GM21786 (cell line): ENCODE results near the gene HPS1.

Source experiments
- ATAC-seq: cut with Tn5 transposase; IDR thresholded peaks from one replicate; pipeline ENCODE4 v1.9.1; 2021; ENCODE audit not compliant: unreplicated experiment

Gene HPS1

DNA sequence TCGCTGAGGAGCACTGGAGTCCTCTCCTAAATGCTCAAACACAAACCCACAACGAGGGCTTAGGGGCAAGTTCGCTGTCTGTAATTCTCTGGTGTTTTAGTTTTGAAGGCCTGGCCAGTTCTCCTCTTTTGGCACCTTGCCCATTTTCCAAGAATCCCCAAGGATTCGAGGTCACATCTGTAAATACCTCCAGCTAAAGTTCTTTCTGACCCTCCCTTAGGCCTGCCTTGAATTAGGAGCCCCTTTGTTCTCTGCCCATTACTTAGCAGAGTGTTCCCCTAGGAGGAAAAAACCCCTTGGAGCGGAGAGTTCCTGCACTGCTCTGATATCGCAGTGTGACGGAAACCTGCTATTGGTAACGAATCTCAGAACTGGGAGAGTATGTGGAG lies 31.0 kb downstream of the HPS1 start:
- no peak for ATAC-seq

DNA sequence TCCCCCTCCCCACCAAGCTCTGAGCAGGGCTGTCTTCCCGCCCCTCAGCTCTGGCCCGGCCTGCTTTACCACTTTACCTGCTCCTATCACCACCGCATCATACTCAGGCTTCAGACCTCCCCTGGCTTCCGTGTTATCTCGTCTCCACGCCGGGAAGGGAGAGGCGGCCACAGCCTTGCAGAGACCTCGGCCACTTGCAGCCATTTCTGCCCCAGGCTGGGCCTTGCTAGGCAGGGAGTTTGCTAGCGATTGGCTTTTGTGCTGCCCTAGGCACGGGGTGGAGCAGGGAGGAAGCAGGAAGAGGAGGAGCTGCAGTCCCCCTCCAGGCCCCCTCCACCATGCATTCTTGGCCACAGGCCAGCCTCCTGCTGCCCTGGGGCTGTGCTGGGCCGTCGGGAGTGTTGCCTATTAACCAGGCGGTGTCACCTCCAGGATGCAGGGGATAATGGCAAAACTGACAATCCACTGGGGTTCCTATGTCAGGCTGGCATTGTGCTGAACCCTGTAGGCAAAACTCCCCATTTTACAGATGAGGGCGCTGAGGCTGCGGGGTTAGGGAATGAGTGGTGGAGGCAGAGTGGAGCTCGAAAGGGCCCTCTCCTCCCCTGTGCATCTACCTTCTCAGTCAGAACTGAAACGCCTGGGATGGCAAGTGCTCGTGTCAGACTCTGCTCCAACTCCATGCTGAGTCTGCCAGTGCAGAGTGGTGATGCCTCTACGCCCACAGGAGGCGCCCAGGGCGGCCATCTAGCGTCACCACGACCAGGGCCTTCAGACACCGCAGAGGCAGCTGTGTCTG lies 31.6 kb downstream of the HPS1 start, which contains the start of gene PYROXD2:
Gene PYROXD2 (minus strand): TSS at position 251 of the 799 bp plus-strand sequence. CDS start 47 bp downstream, at position 204.
- no peak for ATAC-seq

DNA sequence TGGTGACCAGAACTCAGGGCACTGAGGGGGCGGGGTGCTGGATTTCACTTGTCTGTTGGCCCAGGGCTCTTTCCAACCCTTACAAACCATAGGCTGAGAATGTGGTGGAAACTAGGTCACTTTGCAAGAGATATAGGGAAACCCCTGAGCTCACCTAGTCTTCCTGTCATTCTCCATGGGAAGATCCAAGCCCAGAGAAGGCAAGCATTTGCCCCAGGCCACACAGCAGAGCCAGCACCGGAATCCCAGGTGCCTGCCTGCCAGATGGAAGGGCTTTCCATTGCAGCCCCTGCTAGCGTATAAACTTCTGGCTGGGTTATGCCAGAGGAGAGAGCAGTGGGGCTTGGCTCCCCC lies 32.2 kb downstream of the HPS1 start:
- ATAC-seq = no peak

DNA sequence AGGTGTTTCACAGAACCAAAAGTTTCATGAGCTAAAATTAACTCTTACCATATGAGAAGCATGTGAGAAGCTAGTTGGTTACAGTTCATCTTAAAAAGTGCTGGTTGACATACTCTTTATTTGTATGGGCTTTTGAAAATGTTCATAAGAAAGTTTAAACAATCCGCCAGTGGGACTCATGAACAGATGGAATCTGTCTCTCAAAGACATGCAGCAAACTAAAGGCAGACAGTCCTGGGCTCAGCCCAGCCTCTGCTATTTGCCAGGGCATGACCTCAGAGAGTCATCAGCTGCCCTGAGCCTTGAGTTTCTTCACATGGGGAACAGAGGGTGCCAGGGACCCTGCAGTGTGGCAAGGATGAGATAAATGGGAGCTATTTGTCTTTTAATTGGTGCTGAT lies 35.0 kb downstream of the HPS1 start:
- no peak for ATAC-seq

DNA sequence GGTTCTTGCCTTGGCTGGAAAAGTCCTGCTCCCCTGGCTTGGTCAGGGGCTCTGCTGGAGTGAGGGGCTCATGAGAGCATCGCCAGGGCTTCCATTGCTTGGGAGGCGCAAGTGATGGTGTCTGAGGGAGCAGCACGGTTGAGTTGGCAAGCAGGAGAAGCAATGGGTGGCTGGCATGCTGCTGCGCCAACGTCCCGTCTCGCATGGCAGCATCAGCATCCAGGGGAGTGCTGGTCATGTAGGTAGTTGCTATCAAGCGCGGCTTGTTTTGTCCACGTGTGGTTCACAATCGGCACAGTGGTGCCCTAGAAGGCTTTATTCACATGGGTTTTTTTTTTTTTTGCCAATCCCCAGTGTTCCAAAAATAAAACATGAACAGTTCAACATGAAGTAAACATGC lies 35.6 kb downstream of the HPS1 start:
- no peak for ATAC-seq

DNA sequence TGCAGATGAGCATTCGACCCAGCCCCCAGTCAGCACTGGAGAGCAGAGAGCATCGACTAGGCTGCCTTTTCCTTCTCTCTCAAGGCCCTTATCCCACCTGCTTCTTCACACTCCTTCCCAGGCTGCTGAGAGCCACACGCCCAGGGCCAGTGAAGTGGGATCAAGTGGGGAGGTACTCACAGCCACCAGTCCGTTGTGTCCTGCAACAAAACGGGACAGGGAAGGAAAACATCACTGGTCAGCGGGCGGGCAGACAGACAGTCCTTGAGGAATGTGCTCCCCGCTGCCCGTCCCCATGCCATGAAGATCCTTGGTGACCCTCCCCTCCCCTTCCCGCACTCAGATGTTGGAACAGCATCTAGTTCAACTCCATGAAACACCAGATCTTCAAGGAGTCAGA lies 36.0 kb downstream of the HPS1 start:
- ATAC-seq = no peak

DNA sequence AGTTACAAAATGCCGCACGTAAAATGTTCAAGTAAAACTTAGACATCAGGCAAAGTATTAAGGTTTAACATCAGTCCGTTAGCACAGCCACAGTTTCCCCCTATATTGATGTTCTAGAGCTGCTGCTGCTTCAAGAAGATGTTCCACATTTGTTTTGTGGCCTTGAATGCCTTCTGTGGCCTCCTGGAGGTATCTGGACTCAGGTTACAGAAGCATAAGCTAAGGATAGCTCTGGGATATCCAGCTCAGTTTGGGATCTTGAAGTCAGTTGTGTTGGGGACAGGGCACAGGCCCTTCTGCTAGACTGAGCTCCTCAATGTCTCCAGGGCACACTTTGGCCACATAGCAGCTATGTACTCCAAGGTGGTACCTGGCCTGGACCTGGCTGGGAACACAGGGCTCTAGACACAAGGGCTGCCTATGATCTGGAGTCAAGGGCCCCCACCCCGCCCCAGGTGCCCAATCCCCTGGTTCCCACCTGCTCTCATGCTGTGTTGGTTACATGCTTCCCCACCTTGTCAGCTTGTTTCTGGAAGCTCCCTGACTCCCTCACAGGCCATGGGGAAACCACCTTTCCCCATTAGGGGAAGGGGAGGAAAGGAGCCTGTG lies 36.5 kb downstream of the HPS1 start:
- no peak for ATAC-seq

DNA sequence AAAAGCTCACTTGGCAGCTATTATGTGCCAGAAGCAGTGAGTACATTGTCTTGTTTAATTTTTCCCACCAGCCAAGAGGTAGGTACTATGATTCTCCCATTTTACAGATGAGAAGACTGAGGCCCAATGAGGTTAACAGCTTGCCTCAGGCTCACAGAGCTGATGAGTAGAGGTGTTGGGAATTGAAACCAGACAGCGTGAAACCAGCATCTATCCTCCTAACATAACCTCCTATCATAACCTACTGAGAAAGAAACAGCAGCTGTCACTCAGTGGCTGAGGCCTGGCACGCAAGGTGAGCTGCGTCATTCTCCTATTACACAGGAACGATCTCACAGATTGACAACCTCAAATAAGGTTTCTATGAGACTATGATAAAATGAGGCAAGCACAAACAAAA lies 37.9 kb downstream of the HPS1 start:
- ATAC-seq = no peak

DNA sequence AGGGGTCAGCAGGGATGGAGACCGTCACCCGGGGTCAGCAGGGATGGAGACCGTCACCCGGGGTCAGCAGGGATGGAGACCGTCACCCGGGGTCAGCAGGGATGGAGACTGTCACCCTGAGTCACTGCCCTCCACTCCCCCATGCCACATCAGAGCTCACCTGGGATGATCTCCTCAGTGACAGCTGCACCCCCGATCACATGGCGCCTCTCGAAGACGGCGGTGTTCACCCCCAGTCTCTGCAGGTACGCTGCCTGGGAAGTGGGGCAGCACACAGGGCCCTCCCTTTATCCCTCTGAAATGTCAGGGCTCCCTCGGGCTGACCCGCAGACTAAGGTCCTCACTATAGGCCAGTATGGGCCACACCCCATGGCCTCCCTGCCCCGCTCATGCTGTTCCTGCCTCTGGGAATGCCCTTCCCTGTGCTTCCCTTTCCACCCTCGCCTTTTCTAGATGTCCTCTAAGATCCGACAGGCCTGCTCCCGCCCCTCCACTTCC lies 38.9 kb downstream of the HPS1 start:
- ATAC-seq = no peak

DNA sequence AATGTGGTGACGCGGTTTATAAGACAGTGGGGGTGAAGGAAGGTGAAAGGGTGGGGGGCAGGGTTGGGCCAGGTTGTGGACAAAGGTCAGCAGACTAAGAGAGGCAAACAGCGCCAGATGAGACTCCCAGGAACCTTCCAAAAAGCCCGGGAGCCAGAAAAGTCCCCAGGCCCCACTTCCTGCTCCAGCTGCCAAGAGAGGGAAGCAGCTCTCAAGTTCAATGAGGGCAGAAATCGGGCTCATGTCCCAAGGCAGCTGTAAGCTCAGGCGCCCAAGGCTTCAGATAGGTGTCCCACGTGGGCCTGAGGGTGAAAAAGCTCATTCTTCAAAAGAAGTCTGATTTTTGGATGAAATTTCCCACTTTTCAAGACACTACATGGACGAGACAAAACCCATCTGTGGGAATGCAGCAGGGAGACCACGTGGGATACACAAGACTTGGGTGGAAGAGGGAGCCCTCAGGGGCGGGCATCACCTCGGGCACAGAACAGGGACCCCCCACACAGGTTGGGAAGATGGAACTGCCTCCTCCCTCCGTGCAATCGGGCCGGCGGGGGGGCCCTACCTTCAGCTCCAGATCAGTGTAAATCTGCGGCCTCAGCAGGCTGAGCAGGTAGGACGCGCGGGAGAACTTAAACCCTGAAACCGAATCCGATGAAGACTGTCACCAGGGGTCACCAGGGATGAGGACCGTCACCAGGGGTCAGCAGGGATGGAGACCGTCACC lies 39.6 kb downstream of the HPS1 start:
- ATAC-seq = no peak

DNA sequence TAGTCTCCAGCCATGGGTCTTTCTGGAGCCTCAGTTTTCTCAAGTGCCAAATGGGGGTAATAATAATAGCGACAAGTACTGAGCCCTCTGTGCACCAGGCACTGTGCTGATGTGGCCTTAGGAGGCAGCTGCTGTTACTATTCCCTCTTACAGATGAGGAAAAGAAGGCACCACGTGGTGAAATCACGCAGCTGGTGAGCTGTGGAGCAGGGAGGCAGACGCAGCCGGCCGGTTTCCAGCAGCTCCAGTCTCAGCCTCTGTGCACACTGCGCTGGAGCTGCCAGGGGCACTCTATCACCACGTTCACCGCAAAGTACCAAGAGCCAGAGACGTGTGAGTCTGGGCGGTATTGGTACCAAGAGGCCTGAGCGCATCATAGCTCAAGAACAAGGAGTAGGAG lies 41.3 kb downstream of the HPS1 start:
- ATAC-seq = no peak

DNA sequence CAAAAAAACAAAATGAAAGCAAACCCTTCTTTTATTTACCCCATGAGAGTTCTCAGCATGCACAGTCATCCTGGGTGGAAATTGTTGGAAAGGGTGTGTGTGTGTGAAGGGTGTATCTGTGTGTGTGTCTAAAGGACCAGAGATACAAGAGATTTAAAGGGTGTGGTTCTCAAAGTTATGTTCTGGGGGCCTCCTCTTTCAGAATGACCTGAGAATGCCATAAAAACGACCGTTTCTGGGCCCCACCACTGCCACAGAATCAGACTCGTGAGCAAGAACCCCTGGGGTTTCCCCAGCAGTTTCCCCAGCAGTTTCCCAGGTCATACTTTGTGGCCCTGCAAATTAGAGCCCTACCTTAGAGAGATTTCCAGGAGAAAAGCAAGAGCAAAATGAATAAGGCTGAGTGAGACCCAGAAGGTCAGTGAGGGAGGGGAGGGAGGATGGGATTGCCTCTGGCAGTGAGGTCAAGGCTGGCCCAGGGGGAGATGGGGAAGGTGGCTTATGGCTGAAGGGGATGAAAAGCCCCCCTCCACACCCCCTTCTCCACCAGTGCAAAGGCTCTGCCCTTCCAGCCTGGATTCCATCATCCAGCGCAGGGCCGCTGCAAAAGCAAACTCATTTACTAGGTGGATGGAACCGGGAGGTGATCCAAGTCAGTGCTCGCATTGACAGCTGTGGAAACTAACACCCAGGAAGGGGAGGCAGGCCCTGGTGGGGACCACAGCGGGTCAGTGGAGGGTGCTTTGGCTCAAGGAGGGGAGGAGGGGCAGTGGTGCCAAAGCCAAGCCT lies 42.0 kb downstream of the HPS1 start:
- peak; percentile 68 for ATAC-seq

DNA sequence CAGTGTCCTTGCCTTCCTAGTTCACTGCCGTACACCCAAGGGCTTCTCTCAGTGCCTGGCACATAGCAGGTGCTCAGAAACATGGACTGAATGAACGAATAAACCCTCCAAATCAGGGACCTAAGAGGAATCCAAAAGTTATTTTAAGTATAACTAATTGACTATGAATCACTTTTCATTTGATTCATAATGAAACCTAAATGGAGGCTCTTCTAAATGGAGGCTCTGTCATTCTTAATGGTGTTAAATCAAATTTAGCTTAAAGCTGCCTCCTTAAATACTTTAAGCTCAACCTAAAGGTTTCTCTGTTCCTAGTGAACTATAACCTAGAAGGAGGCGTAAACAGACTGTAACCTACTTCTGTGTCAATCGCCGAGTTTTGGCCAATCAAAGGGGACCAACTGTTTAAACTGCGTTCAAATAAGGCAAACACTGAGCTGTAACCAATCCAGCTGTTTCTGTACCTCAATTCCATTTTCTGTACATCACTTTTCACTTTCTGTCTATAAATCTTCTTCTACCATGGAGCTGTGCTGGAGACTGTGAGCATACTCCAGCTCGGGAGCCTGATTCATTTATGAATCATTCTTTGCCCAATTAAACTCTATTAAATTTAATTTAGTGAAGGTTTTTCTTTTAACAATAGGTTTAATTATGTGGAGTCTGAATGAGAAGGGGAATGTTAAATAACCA lies 42.8 kb downstream of the HPS1 start:
- ATAC-seq = no peak

DNA sequence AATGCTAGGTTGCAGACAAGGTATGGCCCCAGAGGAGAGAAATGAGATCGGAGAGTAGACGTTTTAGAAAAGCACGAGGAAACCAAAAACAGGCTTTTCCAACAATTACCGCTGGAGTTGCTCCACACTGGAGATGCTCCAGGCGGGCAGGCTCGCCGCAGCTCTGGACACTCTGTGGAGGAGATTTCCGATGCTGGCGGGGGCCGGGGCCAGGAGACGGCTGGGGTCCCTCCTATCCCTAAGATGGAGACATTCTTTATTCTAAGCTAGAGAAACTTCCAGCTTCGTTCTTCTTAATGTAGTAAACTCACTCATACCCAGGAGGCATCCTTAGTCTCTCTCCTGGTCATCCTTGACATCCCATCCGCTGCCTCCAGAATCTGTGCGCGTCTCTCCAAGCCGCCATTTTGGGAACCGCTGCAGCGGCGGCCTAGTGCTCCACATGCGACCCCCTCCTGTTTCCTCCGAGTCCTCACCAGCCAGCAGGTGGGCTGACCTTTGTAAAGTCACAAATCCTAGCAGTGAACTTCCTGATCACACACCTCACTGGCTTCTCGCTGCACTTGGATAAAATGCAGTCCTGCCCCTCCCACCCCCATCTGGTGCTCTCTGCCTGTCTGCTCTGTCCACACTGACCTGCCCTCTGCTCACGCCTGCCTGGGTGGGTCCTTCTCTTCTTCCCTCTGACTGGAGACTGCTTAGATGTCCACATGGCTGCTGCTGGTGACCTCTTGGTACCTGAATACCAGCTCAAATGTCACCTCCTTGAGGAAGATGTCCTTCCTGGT lies 43.6 kb downstream of the HPS1 start:
- ATAC-seq = no peak

DNA sequence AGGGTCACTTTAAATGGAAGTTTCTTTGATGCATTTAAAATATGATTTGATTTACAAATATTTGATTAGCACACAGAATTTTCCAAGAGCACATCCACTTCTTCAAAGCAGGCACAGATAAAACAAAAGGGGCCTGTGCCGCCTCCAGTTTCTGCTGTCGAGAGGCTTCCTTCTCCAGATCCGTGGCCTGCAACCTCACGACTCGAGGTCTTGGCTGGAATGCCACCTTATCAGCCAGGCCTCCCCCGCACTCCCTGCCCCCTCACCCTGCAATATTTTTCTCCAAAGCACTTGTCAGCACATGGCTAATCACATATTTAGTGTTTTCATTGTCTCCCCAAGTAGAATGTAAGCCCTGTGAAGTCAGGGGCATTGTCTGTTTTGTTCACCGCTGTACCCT lies 44.3 kb downstream of the HPS1 start:
- no peak for ATAC-seq

DNA sequence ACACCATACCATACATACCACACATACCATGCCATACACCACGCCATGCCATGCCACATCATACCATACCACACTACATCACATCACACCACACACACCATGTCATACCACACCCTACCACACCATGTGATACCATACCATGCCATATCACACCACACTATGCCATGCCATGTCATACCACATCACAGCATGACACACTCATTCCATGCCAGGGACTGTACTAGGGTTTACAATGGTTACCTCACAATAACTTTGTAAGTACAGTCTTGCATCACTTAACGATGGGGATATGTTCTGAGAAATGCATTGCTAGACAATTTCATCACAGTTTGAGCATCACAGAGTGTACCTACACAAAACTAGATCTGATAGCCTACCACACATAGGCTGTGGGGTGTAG lies 46.3 kb downstream of the HPS1 start:
- ATAC-seq = no peak

DNA sequence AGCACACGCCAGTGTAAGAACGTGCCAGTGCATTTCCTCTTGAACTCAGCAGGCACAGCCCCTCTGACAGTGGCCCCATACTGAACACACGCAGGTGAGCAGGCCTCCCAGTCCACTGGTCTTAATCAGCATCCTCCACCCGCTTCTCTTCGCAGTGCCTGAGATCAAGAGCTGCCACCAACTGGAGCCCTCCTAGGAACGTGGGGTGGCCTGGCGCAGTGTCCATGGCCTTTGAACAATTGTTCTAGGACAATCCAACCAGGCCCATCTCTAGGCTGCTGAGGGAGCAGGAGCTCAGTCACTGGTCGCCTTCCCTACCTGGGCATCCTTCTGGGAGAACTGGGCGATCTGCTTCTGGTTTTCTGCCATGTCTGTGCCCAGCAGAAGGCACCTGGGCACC lies 47.0 kb downstream of the HPS1 start:
- ATAC-seq = no peak

DNA sequence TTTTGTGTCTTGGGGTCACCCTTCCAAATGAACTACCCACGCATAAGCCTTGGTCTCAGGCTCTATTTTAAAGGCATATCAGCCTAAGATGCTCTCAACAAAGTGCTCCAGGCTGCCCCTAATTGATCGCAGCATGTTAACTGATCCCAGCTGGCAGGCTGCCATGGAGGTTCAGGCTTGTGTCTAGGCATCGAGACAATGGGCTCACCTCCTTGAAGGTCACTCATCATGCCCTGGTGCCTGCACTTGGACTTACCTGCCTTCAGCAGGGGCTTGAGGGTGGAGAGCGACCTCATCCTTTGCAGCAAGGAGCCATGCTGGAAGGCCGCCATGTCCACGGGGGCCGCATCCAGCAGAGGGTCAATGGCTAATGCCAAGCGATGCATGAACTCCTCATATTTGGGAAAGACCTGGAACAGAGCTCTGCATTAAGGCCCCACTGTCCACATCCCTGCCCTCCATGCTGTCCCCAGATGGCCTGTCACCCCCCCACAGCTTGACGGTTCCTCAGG lies 49.6 kb downstream of the HPS1 start:
- no peak for ATAC-seq
